Gastrocnemius medialis (tissue), 4 donors: ENCODE measurements around the gene IGF2. TPM values are rescaled to one million over a fixed set of nuclear protein-coding genes. Genes with fewer than 3 reads are reported as not detected.

ENCODE experiments used
- ATAC-seq, 2 donors: fragments of 150-250 bp; one replicate each; pipeline ENCODE4 v1.9.1; 2016
- DNase-seq, 2 donors: peaks; one replicate each; pipeline ENCODE4 v3.0.0-alpha.2; 2019
- H3K27ac ChIP-seq, 4 donors: fragments of 200-600 bp; sonication (generic); 1 replicate in 1 of 4; 2 replicates in 3 of 4; pipeline ENCODE4 v1.5.1; 2016 to 2018; ENCODE audit warnings: mild to moderate bottlenecking in 2 of 4, moderate library complexity in 1 of 4
- H3K27me3 ChIP-seq, 3 donors: fragments of 200-600 bp; sonication (generic) in 2 of 3; 1 replicate in 1 of 3; 2 replicates in 2 of 3; pipeline versions ENCODE4 v1.5.1 to v1.6.0; 2016 to 2019; ENCODE audit warnings: mild to moderate bottlenecking in 1 of 3, moderate library complexity in 1 of 3
- H3K36me3 ChIP-seq, 2 donors: fragments of 200-600 bp; sonication (generic) in 1 of 2; one replicate each; pipeline ENCODE4 v1.5.1; 2017 to 2018
- H3K4me1 ChIP-seq, 2 donors: fragments of 200-600 bp; sonication (generic) in 1 of 2; one replicate each; pipeline ENCODE4 v1.5.1; 2016 to 2017; ENCODE audit warnings: mild to moderate bottlenecking in 2 of 2
- H3K4me3 ChIP-seq, 4 donors: fragments of 200-600 bp; sonication (generic) in 3 of 4; 1 replicate in 1 of 4; 2 replicates in 3 of 4; pipeline ENCODE4 v1.5.1; 2016 to 2019; ENCODE audit warnings: mild to moderate bottlenecking in 2 of 4
- H3K9me3 ChIP-seq, 3 donors: fragments of 200-600 bp; sonication (generic) in 2 of 3; 1 replicate in 1 of 3; 2 replicates in 2 of 3; pipeline ENCODE4 v1.5.1; 2016 to 2019
- POLR2A ChIP-seq, 2 donors: fragments of 450-650 bp; IDR thresholded peaks; one replicate each; pipeline ENCODE4 v1.6.1; 2017; ENCODE audit warnings: antibody characterized with exemption in 2 of 2, mild to moderate bottlenecking in 2 of 2, moderate library complexity in 2 of 2
- in situ Hi-C, 4 donors: fragments of 200-750 bp; cut with MboI; loops; one replicate each; pipeline versions ENCODE4 v1.15.0 to v1.8.0; 2017; ENCODE audit warnings: low sequenced_read_pairs in 4 of 4
- intact Hi-C: fragments of 100-400 bp; cut with DNase I; formaldehyde crosslinking; loops from one replicate; pipeline ENCODE4 v1.15.1; 2023; ENCODE audit warnings: low total_unique reads
- total RNA-seq, 4 donors: library from RNA; depleted of rRNA; stranded (reverse); fragments of >200 nt; gene quantifications; one replicate each; pipeline versions ENCODE4 v1.1.0 to v1.2.3, GENCODE V29; 2016
- TF ChIP-seq, protein P1 (sequence below), 5 experiments: fragments of 450-650 bp in 3 of 5; fragments of 200-600 bp in 2 of 5; sonication (generic) in 2 of 5; IDR thresholded peaks in 4 of 5; conservative IDR thresholded peaks in 1 of 5; 1 replicate in 4 of 5; 2 replicates in 1 of 5; pipeline ENCODE4 v1.5.1; 2016 to 2019; ENCODE audit warnings: antibody characterized with exemption in 5 of 5, mild to moderate bottlenecking in 3 of 5, moderate library complexity in 3 of 5

IGF2 gene
- total RNA-seq, 4 donors from 2014 or later = 21.6 to 42.4 (median 29.2) TPM

DNA sequence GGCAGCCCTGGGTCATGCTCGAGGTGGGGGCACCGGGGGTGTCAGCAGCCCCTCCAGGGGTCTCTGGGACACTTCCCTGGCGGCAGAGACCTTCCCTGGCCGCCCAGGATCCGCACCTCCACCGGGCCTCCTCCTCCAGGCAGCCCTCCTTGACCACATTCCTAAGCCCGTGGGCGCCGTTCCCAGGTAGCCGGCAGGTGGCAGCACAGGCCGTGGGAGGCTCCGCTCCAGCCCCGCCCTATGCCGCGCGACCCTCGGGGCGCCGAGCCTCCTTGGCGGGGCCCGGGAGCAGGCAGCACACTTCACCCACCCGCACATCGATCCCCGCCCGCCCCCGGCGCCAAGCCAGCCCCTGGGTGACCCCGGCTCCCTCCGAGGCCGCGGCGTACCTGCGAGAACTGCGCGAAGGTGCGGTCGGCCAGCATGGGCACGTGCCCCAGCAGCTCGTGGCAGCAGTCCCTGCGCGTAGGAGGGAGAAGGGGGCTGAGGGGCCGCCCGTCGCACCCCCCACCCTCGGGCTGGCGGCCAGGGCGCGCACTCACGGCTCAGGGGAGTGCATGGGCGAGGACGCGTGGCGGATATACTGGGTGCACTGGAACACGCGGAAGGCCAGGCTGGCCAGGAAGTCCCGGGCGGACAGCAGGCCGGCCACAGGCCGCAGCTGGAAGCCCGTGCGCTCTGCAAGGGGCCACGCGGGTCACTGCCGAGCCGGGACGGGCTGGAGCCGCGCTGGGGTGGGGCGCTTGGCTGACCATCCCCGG is 27.1 kb upstream of the IGF2 start:
- H3K27me3 ChIP-seq = peaks cover 9 to 47% (median 32%) of the 10 kb centered on the region in 3 donors
- ATAC-seq = peak in 1 of 2 donors; percentile 33
- no peaks in the 10 kb centered on the region for H3K4me1 ChIP-seq
- H3K4me3 ChIP-seq = no peak overlapping the region
- H3K27ac ChIP-seq = no peak overlapping the region
- TF ChIP-seq POLR2A (IDR thresholded peaks at IDR 0.05) = no peak
- TF ChIP-seq, protein P1, sequence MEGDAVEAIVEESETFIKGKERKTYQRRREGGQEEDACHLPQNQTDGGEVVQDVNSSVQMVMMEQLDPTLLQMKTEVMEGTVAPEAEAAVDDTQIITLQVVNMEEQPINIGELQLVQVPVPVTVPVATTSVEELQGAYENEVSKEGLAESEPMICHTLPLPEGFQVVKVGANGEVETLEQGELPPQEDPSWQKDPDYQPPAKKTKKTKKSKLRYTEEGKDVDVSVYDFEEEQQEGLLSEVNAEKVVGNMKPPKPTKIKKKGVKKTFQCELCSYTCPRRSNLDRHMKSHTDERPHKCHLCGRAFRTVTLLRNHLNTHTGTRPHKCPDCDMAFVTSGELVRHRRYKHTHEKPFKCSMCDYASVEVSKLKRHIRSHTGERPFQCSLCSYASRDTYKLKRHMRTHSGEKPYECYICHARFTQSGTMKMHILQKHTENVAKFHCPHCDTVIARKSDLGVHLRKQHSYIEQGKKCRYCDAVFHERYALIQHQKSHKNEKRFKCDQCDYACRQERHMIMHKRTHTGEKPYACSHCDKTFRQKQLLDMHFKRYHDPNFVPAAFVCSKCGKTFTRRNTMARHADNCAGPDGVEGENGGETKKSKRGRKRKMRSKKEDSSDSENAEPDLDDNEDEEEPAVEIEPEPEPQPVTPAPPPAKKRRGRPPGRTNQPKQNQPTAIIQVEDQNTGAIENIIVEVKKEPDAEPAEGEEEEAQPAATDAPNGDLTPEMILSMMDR (IDR thresholded peaks at IDR 0.05 in 4 of 5, conservative IDR thresholded peaks at IDR 0.05 in 1 of 5) = peak; percentile 10 to 58 (median 44)
- intact Hi-C loops (no loop called here), in situ Hi-C loops (loop anchor here in 2 of 4 donors (25.0 kb wide), 3 partner anchors 279 to 504 kb away; partner anchors contain the start of genes KRTAP5-6 (in 1 of the 2) and PRR33 (in 1 of the 2))
- no peaks in the 10 kb centered on the region for H3K9me3 ChIP-seq
- no peak for DNase-seq
- no peaks in the 10 kb centered on the region for H3K36me3 ChIP-seq

DNA sequence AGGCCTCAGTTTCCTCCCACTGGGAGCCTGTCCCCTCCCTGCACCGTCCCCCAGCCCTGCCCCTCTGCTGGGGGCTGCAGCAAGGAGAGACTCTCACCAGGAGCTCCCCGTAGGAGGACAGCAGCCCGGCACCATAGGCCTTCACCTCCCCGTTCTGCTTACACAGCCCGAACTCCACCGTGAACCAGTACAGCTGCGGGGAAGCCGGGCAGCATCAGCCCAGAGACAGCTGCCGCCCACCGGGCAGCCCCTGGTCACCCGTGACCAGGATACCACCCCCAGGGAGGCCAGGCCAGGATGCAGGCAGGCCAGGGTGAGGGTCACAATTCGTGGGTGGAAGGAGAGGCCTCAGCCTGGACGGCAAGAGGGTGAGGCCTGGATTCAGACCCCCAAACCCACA is 26.4 kb upstream of the IGF2 start:
- H3K36me3 ChIP-seq = no peaks in the 10 kb centered on the region
- no peak for DNase-seq
- no peaks in the 10 kb centered on the region for H3K9me3 ChIP-seq
- H3K4me3 ChIP-seq = no peak overlapping the region
- intact Hi-C loops (no loop called here), in situ Hi-C loops (loop anchor here in 2 of 4 donors (25.0 kb wide), 3 partner anchors 278 to 503 kb away; partner anchors contain the start of genes KRTAP5-6 (in 1 of the 2) and PRR33 (in 1 of the 2))
- H3K27ac ChIP-seq = no peak overlapping the region
- TF ChIP-seq, protein P1 (IDR thresholded peaks at IDR 0.05 in 4 of 5, conservative IDR thresholded peaks at IDR 0.05 in 1 of 5) = no peak
- TF ChIP-seq POLR2A (IDR thresholded peaks at IDR 0.05) = no peak
- H3K4me1 ChIP-seq = no peaks in the 10 kb centered on the region
- peaks cover 9 to 47% (median 32%) of the 10 kb centered on the region in 3 donors for H3K27me3 ChIP-seq
- peak in 1 of 2 donors; percentile 15 for ATAC-seq

DNA sequence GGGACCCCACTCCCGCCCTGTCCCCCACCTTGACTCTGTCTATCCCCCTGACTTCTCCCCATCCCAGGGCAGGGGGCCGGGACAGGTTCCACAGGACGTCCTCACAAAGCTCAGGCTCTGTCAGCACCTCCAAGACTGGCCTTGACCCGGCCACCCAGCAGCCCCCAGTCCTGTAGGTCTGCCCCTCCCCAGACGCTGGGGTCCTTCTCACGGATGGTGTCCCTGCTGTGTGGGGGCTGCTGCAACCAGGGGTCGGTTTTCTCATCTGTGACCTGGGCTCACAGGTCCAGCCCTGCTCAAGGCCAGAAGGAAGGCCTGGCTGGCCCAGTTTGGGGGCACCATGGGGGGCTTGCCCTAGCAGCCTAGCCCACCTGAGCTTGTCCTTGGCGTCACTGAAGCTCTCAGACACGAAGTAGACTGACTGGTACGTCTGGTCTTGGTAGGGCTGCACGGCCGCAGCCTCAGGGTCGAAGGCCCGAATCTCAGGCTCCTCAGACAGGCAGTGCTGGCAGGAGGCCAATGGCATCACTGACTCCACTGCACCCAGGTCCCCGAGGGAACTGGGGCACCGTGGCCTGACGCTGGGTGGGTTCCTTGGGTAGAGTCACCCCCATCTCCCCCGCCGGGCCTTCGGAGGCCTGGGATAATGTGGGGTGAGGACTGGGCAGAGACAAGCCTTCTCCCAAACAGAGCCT is 25.8 kb upstream of the IGF2 start:
- ATAC-seq = no peak
- DNase-seq = no peak
- Histone ChIP-seq H3K9me3 (no peaks in the 10 kb centered on the region), H3K36me3 (no peaks in the 10 kb centered on the region), H3K27me3 (peaks cover 9 to 47% (median 28%) of the 10 kb centered on the region in 3 donors), H3K27ac (no peak overlapping the region), H3K4me3 (no peak overlapping the region), H3K4me1 (no peaks in the 10 kb centered on the region)
- in situ Hi-C loops (loop anchor here in 2 of 4 donors (25.0 kb wide), 3 partner anchors 278 to 503 kb away; partner anchors contain the start of genes KRTAP5-6 (in 1 of the 2) and PRR33 (in 1 of the 2)), intact Hi-C loops (no loop called here)
- TF ChIP-seq, protein P1 (IDR thresholded peaks at IDR 0.05 in 4 of 5, conservative IDR thresholded peaks at IDR 0.05 in 1 of 5) = no peak
- TF ChIP-seq POLR2A (IDR thresholded peaks at IDR 0.05) = no peak

DNA sequence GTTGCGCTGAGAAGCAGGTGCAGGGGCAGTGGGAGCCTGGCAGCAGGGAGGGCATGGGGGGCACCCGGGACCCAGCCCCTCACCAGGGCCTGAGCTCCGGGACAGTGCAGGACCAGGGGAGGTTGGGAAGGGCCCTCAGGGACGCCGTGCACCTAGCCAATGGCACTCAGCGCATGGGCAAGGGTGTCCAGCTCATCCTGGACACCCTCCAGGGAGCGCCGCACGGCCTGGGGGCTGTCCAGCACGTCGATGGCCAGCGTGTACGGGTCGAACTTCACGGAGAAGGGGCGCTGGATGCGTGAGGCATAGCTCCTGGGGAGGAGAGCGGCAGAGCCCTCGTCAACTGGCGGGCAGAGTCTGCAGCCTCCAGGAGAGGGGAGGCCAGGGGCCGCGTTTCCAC is 24.9 kb upstream of the IGF2 start:
- Histone ChIP-seq H3K27me3 (peaks cover 7 to 38% (median 20%) of the 10 kb centered on the region in 3 donors), H3K9me3 (no peaks in the 10 kb centered on the region), H3K36me3 (no peaks in the 10 kb centered on the region), H3K4me1 (no peaks in the 10 kb centered on the region), H3K27ac (no peak overlapping the region), H3K4me3 (no peak overlapping the region)
- intact Hi-C loops (no loop called here), in situ Hi-C loops (loop anchor here in 2 of 4 donors (25.0 kb wide), 3 partner anchors 277 to 502 kb away; partner anchors contain the start of genes KRTAP5-6 (in 1 of the 2) and PRR33 (in 1 of the 2))
- ATAC-seq (no peak), DNase-seq (no peak)
- TF ChIP-seq, protein P1 (IDR thresholded peaks at IDR 0.05 in 4 of 5, conservative IDR thresholded peaks at IDR 0.05 in 1 of 5) = no peak
- TF ChIP-seq POLR2A (IDR thresholded peaks at IDR 0.05) = no peak
